LNCAP (cell line): ENCODE measurements around the gene DDB1.

Experiments
- CTCF ChIP-seq: fragments of 450-650 bp; IDR thresholded peaks from 2 replicates; pipeline ENCODE4 v1.5.1; 2017; ENCODE audit warnings: mild to moderate bottlenecking

DDB1 gene

GRCh38 chr11:61265357-61265756, 67.5 kb downstream of the DDB1 start:
- no peak for TF ChIP-seq CTCF

GRCh38 chr11:61264795-61265194, 68.1 kb downstream of the DDB1 start:
- TF ChIP-seq CTCF, result no peak

- no peak for TF ChIP-seq CTCF
Measured at GRCh38 chr11:61264371-61264770, 68.5 kb downstream of the DDB1 start.

GRCh38 chr11:61259363-61259762, 73.5 kb downstream of the DDB1 start:
- no peak for TF ChIP-seq CTCF

GRCh38 chr11:61258546-61258945, 74.4 kb downstream of the DDB1 start:
- TF ChIP-seq CTCF, result no peak

- TF ChIP-seq CTCF, result no peak
Measured at GRCh38 chr11:61256710-61257482, 76.0 kb downstream of the DDB1 start.

GRCh38 chr11:61254403-61255025, 78.4 kb downstream of the DDB1 start:
- TF ChIP-seq CTCF, result peak; percentile 86
